Measurements from ENCODE around the gene OR2V2.
A peak's percentile ranks its signal among the peaks of the same experiment; 100 is the strongest.
"Not testable (repeated sequence)": the region's sequence is repeated elsewhere in the genome, so short reads cannot be mapped to it uniquely, and the experiment has no call there.

The OR2V2 gene

GRCh38 chr5:181146927-181147636, at the start of gene OR2V2:
TSS of gene OR2V2 (plus strand) at chr5:181147586. CDS start at chr5:181154943, 7,357 bp downstream.
- DNase-seq (ENCODE audit: low read depth): not testable (repeated sequence)

- not testable (repeated sequence) for DNase-seq (ENCODE audit: low read depth)
These were observed 49.5 kb upstream of the OR2V2 start for GRCh38 chr5:181097759-181098491.

- no peak for DNase-seq (ENCODE audit: low read depth)
These were observed 48.4 kb upstream of the OR2V2 start for GRCh38 chr5:181098762-181099601.

GRCh38 chr5:181099602-181100086, 47.7 kb upstream of the OR2V2 start:
- DNase-seq (ENCODE audit: low read depth): no peak

- DNase-seq (ENCODE audit: low read depth): peak; percentile 12
These were observed 47.1 kb upstream of the OR2V2 start for GRCh38 chr5:181100121-181100875.

- DNase-seq (ENCODE audit: low read depth): not testable (repeated sequence)
These were observed 46.2 kb upstream of the OR2V2 start for GRCh38 chr5:181101030-181101641.

GRCh38 chr5:181101930-181102674, 45.3 kb upstream of the OR2V2 start:
- DNase-seq (ENCODE audit: low read depth): not testable (repeated sequence)

GRCh38 chr5:181104259-181104568, 43.2 kb upstream of the OR2V2 start:
- DNase-seq (ENCODE audit: low read depth): not testable (repeated sequence)

- not testable (repeated sequence) for DNase-seq (ENCODE audit: low read depth)
These were observed 42.6 kb upstream of the OR2V2 start for GRCh38 chr5:181104606-181105390.

GRCh38 chr5:181105391-181106025, 41.9 kb upstream of the OR2V2 start:
- DNase-seq (ENCODE audit: low read depth): no peak

- DNase-seq (ENCODE audit: low read depth): no peak
These were observed 39.7 kb upstream of the OR2V2 start for GRCh38 chr5:181107699-181108098.

- DNase-seq (ENCODE audit: low read depth): no peak
These were observed 38.7 kb upstream of the OR2V2 start for GRCh38 chr5:181108578-181109165.

- no peak for DNase-seq (ENCODE audit: low read depth)
These were observed 37.8 kb upstream of the OR2V2 start for GRCh38 chr5:181109489-181110013.

- DNase-seq (ENCODE audit: low read depth): no peak
These were observed 36.4 kb upstream of the OR2V2 start for GRCh38 chr5:181111010-181111409.

GRCh38 chr5:181112476-181112875, 34.9 kb upstream of the OR2V2 start:
- DNase-seq (ENCODE audit: low read depth): no peak

- DNase-seq (ENCODE audit: low read depth): not testable (repeated sequence)
These were observed 33.8 kb upstream of the OR2V2 start for GRCh38 chr5:181113572-181113971.

GRCh38 chr5:181114284-181114843, 33.0 kb upstream of the OR2V2 start:
- DNase-seq (ENCODE audit: low read depth): no peak

Measured in iris pigment epithelial cell (primary cell).